HepG2 (cell line): ENCODE measurements around the gene TRPC3. TPM values are rescaled to one million over a fixed set of nuclear protein-coding genes. Genes with fewer than 3 reads are reported as not detected.

Source experiments
- ATF6 ChIP-seq: sonication (generic); formaldehyde crosslinking; conservative IDR thresholded peaks from 2 replicates; pipeline ENCODE4 v1.4.0; 2020; ENCODE audit warnings: missing genetic modification reagents
- DMAP1 ChIP-seq: IDR thresholded peaks from 2 replicates; pipeline ENCODE4 v1.6.1; 2016
- FOXK1 ChIP-seq: sonication (generic); formaldehyde crosslinking; IDR thresholded peaks from 2 replicates; pipeline ENCODE4 v1.4.0; 2020; ENCODE audit warnings: low read depth, missing genetic modification reagents, borderline replicate concordance
- GATAD2A ChIP-seq: IDR thresholded peaks from 2 replicates; pipeline ENCODE4 v1.6.1; 2016
- NR1H2 ChIP-seq: sonication (generic); formaldehyde crosslinking; IDR thresholded peaks from 2 replicates; pipeline ENCODE4 v1.8.1; 2022; ENCODE audit warnings: low read depth, missing genetic modification reagents, borderline replicate concordance
- RNF219 ChIP-seq: sonication (generic); formaldehyde crosslinking; IDR thresholded peaks from 2 replicates; pipeline ENCODE4 v1.5.0; 2020; ENCODE audit warnings: mild to moderate bottlenecking, missing genetic modification reagents
- SMYD3 ChIP-seq: sonication (generic); formaldehyde crosslinking; IDR thresholded peaks from 2 replicates; pipeline ENCODE4 v1.8.1; 2023; ENCODE audit warnings: mild to moderate bottlenecking, missing genetic modification reagents
- TFE3 ChIP-seq: IDR thresholded peaks from 2 replicates; pipeline ENCODE4 v1.6.1; 2016
- ZHX2 ChIP-seq, 2 experiments: sonication (generic) in 1 of 2; formaldehyde crosslinking in 1 of 2; IDR thresholded peaks; 2 replicates each; pipeline versions ENCODE4 v1.6.1 to v1.9.0; 2014 to 2022; ENCODE audit warnings: antibody characterized with exemption in 1 of 2, borderline replicate concordance in 1 of 2, inconsistent platforms in 1 of 2, low read depth in 1 of 2, missing genetic modification reagents in 1 of 2
- ZNF101 ChIP-seq: sonication (generic); formaldehyde crosslinking; IDR thresholded peaks from 2 replicates; pipeline ENCODE4 v1.4.0; 2020; ENCODE audit warnings: mild to moderate bottlenecking, low read depth, missing genetic modification reagents, borderline replicate concordance
- ZNF17 ChIP-seq: sonication (generic); formaldehyde crosslinking; IDR thresholded peaks from 2 replicates; pipeline ENCODE4 v1.5.0; 2020; ENCODE audit warnings: mild to moderate bottlenecking, missing genetic modification reagents
- ZNF317 ChIP-seq: sonication (generic); formaldehyde crosslinking; IDR thresholded peaks from 2 replicates; pipeline ENCODE4 v1.5.0; 2020; ENCODE audit warnings: mild to moderate bottlenecking, missing genetic modification reagents
- ZNF580 ChIP-seq: IDR thresholded peaks from 2 replicates; pipeline ENCODE4 v1.6.1; 2016; ENCODE audit warnings: low read depth, borderline replicate concordance
- ZNF713 ChIP-seq: sonication (generic); formaldehyde crosslinking; IDR thresholded peaks from 2 replicates; pipeline ENCODE4 v1.4.0; 2020; ENCODE audit warnings: mild to moderate bottlenecking, missing genetic modification reagents
- polyA plus RNA-seq, 8 experiments: library from polyadenylated mRNA; depleted of rRNA in 3 of 8; stranded (reverse) in 7 of 8; unstranded in 1 of 8; fragments of >200 nt; fragmentation: Illumina TruSeq in 4 of 8; extraction: Trizol in 4 of 8; gene quantifications; 2 replicates each; pipeline versions ENCODE4 v1.2.1 to v1.2.3, GENCODE V29; 2011 to 2016; ENCODE audit warnings: low read depth in 4 of 8, missing spikeins in 1 of 8, mixed read lengths in 1 of 8; ENCODE audit not compliant: insufficient read depth in 1 of 8
- total RNA-seq, 5 experiments: library from RNA; depleted of rRNA; stranded (reverse); fragments of >200 nt; fragmentation: Illumina TruSeq; extraction: Trizol; gene quantifications; 2 replicates each; pipeline ENCODE4 v1.2.3, GENCODE V29; 2016; ENCODE audit warnings: low read depth in 1 of 5

TRPC3 gene
- total and polyA plus RNA-seq, 2 of the 13 experiments (the other 11 are each of a cell fraction or from before 2014, with no cell fraction given) = not detected

- no peak; the same call in 1 of the 2 replicates for TF ChIP-seq ZHX2 (IDR thresholded peaks at IDR 0.05; ENCODE audit: low read depth)
- TF ChIP-seq ZHX2 (CRISPR knock-in tag; IDR thresholded peaks at IDR 0.05; ENCODE audit: borderline replicate concordance) = no peak
- TF ChIP-seq ZNF317 (CRISPR knock-in tag) = 0 out of 2 replicates have a peak, but pooled peaks have one; percentile 22
- 0 out of 2 replicates have a peak, but pooled peaks have one; percentile 67 for TF ChIP-seq SMYD3 (CRISPR knock-in tag)
- TF ChIP-seq DMAP1 (CRISPR knock-in tag) = no peak
- no peak for TF ChIP-seq NR1H2 (CRISPR knock-in tag)
- TF ChIP-seq GATAD2A (CRISPR knock-in tag) = 0 out of 2 replicates have a peak, but pooled peaks have one; percentile 30
- no peak for TF ChIP-seq ZNF17 (CRISPR knock-in tag)
- peak; percentile 19; the same call in 1 of the 2 replicates for TF ChIP-seq FOXK1 (CRISPR knock-in tag)
- no peak for TF ChIP-seq ATF6 (CRISPR knock-in tag)
- TF ChIP-seq RNF219 (CRISPR knock-in tag) = no peak
- peak; percentile 68; the same call in 1 of the 2 replicates for TF ChIP-seq ZNF713 (CRISPR knock-in tag)
- no peak for TF ChIP-seq TFE3 (CRISPR knock-in tag)
- TF ChIP-seq ZNF101 = no peak
- no peak for TF ChIP-seq ZNF580 (CRISPR knock-in tag)
Observed at GRCh38 chr4:121869841-121870822, 81.7 kb downstream of the TRPC3 start, which contains the start of gene BBS7 (continued).
